Right kidney (tissue), 1 donor: ENCODE measurements around the gene GPR142.

Source experiments
- DNase-seq: peaks from one replicate; pipeline ENCODE4 v3.0.0-alpha.2; 2016

GPR142 gene

GRCh38 chr17:74344658-74345057, 22.6 kb upstream of the GPR142 start:
- no peak for DNase-seq

- no peak for DNase-seq
These were observed 21.7 kb upstream of the GPR142 start for GRCh38 chr17:74345433-74346241.

GRCh38 chr17:74347646-74348045, 19.7 kb upstream of the GPR142 start:
- DNase-seq, result no peak

GRCh38 chr17:74349120-74349519, 18.2 kb upstream of the GPR142 start:
- no peak for DNase-seq

DNA sequence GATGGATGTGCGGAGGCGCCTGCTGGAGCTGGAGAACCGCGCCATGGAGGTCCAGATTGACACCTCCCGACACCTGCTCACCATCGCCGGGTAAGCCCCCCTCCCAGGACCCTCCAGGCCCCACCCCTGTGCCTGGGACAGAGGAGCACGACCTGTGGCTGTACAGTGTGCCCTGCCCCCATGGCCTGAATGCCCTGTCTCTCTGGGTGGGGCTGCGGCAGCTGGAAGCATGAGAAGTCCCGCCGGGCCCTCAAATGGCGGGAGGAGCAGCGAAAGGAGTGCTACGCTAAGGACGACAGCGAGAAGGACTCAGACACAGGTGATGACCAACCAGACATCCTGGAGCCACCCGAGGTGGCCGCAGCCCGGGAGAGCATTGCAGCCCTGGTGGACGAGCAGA, 16.8 kb upstream of the GPR142 start:
- DNase-seq, result no peak

DNA sequence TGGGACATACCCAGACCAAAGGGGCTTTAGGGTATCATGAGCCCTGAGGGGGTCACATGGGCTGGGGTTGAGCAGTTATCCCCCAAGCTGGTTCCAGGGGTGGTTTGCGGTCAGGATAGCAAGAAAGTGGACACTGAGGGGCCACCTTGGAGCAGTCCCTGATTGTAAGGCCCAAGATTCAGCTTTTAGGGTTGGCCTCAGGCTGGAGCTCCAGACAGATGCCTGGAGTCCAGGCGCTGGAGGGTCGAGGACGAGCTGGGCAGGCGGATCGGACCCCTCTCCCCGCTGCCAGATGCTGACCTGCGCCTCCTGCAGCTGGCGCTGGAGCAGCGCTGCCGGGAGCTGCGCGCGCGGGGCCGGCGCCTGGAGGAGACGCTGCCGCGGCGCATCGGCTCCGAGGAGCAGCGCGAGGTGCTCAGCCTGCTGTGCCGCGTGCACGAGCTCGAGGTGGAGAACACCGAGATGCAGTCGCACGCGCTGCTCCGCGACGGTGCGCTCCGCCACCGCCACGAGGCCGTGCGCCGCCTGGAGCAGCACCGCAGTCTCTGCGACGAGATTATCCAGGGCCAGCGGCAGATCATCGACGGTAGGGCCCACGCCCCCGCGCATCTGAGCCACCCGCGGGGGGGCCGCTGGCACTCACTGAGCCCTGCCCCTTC, 15.6 kb upstream of the GPR142 start:
- DNase-seq, result no peak

DNA sequence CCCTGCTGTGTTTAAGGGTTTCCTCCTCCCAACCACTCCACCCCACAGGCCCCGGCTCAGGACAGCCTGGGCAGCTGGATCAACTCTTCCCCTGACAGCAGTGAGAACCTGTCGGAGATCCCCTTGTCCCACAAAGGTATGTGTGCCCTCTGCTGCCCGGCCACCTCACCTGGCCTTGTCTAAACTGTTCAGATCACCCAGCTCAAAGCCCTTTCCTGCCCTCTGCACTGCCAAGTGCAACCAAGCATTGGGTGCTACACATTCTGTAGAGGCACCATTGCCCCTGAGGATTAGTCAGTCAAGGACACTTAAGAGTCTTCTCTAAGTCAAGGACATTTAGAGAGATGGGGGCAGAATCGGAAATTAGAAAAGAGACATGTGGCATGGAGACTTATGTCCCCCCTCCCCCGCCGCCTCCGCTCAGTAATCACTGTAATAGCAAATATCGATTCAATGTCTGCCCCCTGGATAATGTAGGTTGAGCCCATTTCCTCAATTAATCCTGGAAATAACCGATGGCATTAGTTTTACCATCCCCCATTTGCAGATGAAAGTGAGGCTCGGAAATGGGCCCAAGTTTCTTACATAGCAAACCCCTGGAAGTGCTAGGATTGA, 13.8 kb upstream of the GPR142 start:
- no peak for DNase-seq

GRCh38 chr17:74354123-74354522, 13.2 kb upstream of the GPR142 start:
- no peak for DNase-seq

DNA sequence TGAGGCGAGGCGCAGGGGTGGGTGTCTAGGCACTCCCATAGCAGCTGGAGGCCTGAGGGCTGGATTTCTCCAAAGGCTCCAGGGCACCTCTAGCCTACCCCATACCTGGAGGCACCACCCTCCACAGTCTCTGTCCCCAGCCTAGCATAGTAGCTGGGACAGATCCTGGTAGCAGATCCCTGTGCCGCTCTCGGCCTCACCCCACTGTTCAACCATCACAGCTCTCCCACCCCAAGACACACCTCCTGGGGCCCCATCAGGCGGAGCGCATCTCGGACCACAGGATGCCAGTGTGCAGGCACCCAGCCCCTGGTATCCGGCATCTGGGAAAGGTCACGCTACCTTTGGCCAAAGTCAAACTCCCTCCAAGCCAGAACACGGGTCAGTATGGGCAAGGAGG, 12.7 kb upstream of the GPR142 start:
- DNase-seq, result no peak

GRCh38 chr17:74355065-74355464, 12.2 kb upstream of the GPR142 start:
- no peak for DNase-seq

- peak; percentile 78 for DNase-seq
These were observed 10.4 kb upstream of the GPR142 start for GRCh38 chr17:74356646-74357465.

DNA sequence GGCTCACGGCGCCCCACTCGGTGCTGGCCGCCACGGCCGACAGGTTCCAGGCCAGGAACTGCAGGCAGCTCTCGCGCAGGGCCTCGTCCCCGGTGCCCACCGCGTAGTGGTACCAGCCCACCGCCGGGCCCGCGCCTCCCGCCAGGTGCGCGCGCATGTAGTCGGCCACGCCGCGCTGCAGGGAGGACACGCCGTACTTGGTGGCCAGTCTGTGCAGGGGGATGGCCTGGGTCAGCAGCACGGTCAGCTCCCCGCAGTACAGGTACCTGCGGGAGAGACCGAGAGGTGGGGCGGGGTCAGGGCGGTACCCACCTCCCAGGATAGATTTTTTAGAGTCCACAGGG, 9.9 kb upstream of the GPR142 start:
- DNase-seq, result no peak

- DNase-seq, result no peak
These were observed 8.6 kb upstream of the GPR142 start for GRCh38 chr17:74358697-74359096.

GRCh38 chr17:74359916-74360315, 7.4 kb upstream of the GPR142 start:
- DNase-seq, result no peak

DNA sequence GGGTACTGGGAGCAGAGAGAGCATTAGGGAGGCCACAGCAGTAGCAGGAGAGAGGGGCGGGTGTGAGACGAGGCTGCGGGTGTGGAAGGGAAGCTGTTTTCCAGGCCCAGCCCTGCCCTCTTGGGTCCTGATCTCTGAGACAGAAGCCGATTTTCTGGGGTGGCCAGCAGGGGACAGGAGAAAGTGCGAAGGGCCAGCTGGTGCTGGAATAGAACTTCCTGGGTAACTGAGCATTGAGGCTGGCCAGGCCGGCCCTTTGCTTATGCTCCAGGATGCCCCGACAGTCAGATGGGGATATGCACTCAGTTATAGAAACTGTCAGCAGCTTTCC, 6.4 kb upstream of the GPR142 start:
- no peak for DNase-seq

DNA sequence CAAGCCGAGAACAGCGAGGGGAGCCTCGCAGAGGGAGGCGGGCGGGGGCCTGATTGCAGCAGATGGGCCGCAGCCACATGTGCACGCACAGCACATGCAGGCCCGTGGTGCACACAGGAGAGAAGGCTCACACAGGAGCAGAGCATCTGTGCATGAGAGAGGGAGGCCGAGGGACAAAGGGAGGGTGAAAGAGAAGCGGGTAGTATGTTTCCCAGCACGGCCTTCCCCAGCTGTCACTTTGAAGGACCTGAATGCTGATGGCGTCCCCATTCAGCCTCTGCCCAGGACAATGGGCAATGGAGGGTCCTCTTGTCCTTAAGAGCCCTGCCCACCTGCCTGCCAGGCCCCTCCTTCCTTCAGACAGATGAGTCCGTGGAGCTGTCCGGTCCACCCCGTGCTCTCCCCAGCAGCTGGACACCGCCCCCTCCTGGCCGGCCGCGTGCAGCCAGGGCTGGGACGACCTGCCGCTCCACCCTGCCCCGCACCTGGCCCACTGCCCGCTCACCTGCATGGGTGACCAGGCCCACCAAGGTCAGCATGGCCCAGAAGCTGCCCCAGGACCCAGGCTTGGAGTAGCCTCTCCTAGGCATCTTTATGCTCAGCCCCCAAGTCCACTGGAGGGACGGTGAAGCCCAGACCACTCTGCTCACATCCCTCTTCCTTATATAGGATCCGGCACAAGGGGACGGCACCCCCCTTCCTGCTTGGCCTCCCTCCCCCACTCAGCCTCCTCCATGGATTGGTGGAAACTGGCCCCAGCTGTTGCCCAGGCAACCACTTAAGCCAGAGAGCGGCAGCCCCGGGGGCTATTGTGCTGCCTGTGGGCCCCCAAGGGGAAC, 5.9 kb upstream of the GPR142 start, which contains the start of gene BTBD17:
TSS of gene BTBD17 (minus strand) at position 639 of the 839 bp plus-strand sequence. CDS start at position 590, 49 bp downstream.
- DNase-seq, result peak; percentile 65

GRCh38 chr17:74362069-74362405, 5.3 kb upstream of the GPR142 start:
- DNase-seq, result no peak

DNA sequence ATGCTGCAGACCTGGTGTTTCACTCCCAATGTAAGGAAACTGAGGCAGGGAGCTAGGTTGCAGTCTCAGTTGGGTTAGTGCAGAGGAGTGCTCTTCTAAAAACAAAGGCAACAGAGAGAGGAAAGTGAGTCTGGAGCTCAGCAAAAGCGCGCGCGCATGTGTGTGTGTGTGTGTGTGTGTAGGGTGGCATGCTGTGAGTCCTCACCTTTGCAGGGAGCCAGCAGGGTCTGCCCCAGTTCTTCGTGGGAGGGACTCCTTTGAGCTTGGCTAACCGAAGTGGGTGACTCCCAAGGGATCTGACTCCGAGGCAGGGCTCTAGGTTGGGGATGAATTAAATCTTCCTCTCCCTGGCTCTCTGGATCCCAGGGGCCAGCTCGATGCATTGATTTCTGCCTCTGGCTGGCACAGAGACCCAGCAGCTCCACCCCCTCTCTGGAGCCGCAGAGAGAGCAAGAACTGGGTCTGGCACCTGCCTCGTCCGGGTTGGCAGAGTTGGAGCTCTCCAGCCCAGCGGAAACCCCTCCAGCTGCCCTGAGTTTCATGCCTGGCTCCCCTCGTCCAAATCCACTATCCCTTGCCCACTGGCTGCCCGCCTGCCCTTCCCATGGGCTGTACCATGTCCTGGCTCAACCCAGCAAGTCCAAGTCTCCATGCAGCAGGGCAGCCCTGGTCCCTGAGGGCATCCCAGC, 4.4 kb upstream of the GPR142 start:
- DNase-seq, result no peak

- DNase-seq, result peak; percentile 66
These were observed 1.2 kb downstream of the GPR142 start for GRCh38 chr17:74368341-74369081.

DNA sequence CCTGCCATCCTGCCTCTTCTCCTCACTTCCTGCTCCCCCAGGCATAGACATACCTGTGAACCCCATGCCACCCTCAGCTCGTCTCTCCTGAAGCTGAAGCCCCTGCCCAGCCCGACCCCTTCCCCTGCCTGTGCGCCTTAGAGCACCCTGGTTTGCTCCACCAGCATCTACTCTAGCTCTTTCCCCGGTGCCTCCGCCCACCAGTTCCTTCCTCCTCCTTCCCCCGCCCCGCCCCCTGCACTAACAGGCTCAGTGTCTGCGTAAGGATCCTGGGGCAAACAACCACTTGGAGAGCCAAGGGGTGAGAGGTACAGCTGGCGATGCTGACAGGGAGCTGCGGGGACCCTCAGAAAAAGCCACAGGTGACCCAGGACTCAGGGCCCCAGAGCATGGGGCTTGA, 1.9 kb downstream of the GPR142 start:
- no peak for DNase-seq
